Stimulated activated CD4-positive, alpha-beta T cell treated with anti-CD3 and anti-CD28 coated beads, Interleukin-4, amount 100 ng/mL, for 48 hours (primary cell): ENCODE results near the gene MLPH.

ENCODE experiments used
- DNase-seq, 2 donors: peaks; one replicate each; pipeline ENCODE4 v3.0.0-alpha.2; 2020; ENCODE audit warnings: low read depth in 2 of 2

Gene MLPH

DNA sequence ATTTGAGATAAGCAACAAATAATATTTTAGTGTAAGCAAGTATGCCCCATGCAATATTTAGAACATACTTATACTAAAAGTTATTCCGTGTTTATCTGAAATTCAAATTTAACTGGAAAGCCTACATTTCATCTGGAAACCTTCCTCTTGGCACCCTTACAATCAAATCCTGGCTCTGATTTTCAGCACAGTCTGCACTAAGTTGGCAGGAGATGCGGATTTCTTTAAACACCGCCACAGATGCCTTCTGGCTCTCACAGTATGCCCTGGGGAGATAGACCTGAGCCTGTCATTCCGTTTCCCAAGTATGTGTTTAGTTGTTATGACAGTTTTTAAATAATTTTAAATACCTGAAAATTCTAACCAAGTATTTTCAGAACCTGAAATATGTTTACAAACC, 7.3 kb upstream of the MLPH start:
- DNase-seq: no peak

DNA sequence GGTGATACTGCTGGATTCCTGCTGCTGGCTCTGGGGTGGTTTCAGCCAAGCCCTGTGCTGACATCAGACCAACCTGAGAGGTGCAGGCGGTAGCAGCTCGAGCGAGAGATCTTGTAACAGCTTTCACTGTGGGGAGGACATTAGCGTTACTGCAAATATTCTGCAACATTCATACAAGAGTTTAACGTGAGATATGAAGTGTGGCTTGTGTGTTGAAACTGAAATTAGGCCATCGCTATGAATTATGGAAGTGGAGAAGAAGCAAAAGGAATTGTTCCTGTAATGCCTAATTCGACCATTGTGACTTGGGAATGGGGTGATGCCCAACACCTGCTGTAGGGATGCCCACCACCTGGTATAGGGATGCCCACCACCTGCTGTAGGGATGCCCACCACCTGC, 6.5 kb upstream of the MLPH start:
- no peak for DNase-seq

DNA sequence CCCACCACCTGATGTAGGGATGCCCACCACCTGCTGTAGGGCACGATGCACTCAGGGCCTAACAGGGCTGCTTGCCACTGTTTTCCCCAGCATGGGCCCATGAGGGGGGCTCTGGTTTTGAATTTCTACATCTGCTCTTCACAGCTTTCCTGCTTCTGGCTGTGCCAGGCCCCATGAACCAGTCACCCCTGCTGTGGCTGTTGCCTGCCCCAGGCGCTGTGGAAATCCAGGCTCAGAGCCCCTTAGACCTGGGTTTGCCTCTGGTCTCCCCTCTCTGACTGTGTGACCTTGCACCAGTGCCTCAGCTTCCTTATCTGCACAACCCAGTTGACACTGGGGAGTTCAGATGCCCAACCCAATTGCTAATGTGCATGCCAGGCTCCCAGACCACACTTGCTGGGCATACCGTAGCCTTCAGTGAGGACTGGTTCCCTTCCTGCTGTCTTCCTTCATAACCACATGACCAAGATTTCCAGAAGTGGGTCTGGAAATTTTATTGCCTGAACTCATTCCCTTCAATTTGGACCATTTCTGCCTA, 6.0 kb upstream of the MLPH start:
- DNase-seq: no peak

DNA sequence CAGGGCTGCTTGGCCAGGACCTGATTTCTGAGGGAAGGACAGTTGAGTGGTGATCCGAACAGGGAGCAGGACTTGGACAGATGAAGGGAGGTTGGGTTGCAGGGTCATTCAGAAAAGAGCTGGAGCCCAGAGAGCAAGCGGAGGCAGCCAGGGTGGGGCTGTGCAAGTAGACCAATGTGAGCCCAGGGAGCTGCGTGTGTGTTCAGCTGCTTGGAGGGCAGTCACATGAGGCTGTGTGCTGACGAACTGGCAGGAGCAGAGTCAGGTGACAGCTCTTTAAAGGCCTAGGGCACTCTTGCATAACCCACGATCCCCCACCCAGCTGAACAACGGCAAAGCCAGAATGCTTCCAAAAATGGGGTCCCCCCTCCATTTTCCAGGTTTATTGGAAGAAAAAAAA, 4.6 kb upstream of the MLPH start:
- DNase-seq: no peak

DNA sequence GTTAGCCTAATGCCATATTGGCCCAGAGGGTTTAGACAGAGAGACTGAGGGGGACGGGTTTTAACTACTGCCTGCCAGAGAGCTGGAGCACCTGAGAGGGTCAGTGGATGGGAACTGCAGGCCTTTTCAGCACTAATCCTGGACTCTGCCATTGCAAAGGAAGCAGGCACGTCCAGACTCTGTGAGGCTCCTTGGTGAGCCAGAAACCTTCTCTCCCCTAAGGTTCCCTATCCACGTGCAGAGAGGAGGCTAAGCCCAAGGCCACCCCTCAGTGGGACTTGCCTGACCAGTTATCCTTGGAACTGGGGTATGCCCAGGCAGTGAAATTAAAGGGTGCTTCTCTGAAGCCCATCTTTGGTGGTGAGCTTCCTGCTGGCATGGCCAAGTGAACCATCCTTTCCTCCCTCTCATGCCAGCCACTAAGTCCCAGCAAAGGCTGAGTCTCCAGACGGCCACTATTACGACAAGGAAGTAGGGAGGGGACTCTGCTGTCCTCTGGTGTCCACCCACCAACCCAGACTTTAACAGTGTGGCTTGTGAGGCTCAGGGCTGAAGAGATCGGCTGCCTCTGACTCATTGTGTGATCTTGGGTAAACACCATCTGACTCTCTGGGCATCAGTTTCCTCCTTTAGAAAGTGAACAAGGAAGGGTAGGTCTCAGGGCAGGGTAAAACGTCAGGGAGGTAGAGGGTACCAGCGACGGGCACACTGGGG, 3.9 kb upstream of the MLPH start:
- DNase-seq: no peak

DNA sequence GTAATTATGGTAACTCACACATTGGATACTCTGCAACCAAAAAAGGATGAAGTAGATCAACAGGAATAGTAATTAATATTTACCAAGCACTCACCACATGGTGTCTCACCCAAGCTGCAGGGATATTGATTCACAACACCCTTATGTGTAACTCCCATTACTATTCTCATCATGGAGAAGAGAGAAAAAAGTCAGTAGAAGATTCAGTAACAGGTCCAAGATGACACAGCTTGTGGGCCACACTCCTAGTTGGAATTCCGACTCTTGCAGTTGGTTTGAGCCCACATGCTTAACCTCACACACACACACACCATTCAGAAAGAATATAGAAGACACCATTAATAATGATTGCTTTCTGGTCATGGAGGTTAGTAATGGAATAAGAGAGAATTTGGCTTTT, 1.7 kb upstream of the MLPH start:
- DNase-seq: no peak

DNA sequence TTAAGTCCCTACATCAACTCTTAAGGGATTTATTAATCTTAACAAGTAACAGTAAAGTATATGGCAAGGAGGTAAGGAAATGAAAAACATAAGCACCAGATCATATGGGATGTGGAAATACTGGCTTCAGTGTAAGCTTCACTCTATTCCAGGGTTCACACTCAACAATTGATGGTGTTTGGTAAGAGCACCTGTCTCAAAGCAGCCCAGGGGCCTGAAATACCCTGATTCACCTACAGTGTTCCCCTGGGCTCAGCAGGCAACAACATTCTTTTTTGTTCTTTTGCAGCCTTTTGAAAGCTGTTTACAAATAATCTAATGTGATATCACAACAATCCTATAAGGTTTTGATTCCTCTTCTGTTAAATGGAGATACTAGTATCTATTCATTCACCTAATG, 1.2 kb upstream of the MLPH start:
- DNase-seq: no peak

DNA sequence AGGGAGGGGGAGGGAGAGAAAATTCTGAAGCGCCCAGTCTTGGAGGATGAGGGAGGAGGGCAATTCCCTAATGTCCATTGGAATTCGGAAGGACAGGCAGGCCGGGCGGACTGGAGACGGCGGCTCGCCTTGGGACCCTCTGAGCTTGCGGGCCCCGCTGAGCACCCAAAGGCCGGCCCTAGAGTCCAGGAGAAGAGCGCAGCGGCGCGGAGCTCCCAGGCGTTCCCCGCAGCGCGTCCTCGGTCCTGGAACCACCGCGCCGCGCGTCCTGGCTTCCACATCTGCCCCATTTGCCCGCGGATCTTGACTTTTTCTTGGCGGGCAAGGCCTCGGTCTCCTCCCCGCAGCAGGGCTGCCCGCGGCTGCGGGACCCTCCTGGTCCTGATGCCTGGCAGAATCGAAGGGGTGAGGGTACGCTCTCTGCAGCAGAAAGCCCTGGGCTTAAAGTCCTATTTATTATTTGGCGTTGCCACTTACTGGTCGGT, 675 bp upstream of the MLPH start:
- no peak for DNase-seq

DNA sequence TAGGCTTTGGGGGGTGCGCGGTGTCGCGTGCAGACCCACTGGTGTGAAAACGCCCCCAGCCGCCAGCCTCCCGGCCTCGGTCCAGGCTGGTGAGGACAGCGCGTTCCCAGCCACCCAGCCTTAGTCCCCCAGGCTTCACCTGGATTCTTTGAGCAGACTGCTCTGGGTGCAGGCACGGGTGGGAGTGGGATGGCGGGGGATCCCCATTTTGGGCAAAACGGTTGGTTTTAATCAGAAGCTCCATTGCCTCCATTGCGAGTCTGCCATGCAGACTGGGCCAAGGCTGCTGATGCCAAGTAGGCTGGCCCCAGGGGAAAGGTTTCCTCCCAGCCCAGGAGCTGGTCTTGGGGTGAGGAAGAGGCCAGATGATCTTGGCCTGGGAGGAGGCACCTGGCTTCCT, 445 bp downstream of the MLPH start:
- DNase-seq: no peak

DNA sequence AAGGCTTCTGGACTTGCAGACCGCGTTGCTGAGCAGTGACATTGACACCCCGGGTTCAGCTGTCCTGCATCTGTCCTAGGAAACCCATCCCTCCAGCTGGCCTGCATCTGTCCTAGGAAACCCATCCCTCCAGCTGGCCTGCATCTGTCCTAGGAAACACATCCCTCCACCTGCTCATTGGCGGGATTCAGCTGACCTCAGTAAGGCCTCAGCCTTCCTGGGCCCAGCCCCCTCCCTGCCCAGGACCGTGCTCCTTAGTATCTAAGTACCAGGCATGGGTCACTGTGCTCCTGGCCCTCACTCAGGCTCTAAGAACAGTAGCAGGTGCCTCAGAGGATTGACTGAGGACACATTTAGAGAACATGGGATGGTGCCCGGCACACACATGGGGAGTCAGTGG, 1.2 kb downstream of the MLPH start:
- no peak for DNase-seq

DNA sequence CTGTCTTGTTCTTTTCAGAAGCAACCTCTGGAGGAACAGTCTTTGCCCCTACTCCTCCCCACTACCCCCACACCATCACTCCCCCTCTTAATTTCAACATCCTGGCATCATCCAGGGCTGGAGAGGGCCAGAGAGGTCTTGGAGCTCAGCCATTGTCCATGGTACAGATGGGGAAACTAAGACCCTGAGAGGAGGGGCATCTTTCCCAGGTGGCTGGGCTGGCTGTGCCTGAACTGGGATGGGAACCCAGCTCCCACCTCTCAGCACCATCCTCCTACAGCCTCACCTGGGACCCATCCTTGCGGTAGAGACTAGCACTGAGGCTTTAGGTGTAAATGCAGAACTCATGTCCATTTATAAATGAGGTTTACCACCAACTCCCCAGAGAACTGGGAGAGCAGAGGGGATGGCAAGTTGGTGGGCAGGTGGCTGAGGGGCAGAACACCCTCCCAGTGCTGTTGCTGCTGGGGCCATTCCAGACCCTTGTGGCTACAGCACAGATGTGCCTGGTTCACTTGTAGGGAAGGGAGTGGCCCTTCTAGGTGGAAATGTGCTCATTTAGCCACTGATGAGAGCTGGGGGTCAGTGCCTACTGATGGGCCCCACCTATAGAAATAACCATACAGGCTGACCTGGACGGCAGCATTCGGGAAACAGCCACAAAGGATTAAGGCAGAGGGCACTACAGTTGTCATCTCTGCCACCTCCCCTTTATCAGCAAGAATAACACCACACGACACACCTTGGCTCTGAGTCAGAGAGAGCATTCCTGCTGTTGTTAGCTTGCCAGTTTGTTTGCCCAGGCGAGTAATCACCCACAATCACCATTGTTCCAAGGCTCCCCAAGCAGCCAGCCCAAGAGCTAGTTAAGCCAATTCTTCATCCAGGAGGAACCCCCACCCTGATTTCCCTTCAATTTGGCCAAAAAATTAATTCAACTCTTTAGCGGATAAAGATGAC, 2.1 kb downstream of the MLPH start:
- DNase-seq: no peak

DNA sequence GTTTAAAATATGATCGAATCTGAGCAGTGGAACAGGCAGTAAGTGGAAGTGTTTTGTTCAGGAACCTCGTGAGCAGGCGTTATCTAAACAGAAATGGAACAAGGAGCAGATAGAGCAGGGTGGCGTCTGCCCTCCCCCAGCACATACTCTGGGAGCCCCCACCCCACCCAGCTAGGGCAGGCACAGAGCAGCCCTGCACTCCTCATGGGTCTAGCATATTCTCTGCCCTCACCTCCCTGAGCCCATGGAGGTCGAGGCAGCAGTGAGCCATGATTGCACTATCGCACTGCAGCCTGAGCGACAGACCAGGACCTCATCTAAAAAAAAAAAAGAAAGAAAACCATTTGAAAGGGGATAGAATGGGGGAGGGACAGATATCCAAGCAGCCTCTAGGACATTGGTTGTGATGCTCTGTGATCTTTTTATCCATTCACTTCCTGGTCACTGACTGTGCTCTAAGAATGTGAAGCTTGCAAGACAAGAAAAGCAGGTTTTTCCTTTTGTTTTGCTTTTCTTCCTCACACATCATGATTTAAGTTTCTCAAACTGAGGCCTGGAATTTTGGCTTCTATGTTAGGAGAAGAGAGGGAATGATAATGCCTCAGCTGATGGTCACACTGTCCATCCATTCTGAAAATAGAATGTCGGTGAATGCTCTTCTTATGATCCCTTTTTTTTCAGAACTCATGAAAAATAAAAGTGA, 3.1 kb downstream of the MLPH start:
- DNase-seq: no peak

DNA sequence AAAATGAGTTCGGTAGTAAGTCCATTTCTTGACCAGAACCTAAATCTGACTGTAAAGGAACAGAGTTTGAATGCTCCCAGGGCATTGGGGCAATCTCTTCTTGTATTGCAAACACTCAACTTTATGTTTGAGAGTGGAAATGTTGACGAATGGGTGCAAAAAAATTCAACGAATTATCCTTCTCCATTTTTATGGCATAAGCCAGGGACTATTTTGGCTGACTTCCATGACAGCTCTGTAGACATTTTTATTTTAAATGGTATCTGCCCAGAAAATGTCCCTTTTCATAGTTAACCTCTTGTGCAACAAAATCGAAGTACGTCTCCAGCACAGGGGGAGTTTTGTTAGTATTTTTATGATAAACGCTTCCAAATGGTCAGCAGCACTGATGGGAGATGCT, 3.7 kb downstream of the MLPH start:
- no peak for DNase-seq

DNA sequence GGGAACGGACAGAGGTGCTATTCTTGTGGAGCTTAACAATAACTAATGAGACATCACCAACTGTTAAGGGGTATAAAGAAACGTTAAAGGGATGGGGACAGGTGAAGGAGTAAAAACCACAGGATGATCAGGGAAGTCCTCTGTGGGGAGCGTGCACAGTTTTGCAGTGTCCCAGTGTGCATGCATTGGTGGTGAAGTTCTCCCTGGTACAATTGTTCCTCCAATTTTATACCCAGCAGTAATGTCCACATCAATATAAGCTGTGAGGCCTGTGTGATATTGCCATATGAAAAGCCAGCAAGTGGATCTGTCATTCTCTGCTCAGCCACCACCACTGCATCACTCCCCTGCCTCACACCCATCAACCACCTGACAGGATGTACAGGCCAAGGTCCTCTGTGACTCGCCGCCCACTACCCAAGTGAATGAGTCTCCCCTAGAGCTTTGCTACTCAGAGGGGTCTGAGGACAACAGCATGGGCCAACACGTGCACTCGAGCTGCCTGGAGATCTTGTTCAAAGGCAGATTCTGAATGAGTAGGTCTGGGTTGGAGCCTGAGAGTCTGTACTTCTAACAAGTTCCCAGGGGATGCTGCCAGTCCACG, 4.6 kb downstream of the MLPH start:
- DNase-seq: no peak

DNA sequence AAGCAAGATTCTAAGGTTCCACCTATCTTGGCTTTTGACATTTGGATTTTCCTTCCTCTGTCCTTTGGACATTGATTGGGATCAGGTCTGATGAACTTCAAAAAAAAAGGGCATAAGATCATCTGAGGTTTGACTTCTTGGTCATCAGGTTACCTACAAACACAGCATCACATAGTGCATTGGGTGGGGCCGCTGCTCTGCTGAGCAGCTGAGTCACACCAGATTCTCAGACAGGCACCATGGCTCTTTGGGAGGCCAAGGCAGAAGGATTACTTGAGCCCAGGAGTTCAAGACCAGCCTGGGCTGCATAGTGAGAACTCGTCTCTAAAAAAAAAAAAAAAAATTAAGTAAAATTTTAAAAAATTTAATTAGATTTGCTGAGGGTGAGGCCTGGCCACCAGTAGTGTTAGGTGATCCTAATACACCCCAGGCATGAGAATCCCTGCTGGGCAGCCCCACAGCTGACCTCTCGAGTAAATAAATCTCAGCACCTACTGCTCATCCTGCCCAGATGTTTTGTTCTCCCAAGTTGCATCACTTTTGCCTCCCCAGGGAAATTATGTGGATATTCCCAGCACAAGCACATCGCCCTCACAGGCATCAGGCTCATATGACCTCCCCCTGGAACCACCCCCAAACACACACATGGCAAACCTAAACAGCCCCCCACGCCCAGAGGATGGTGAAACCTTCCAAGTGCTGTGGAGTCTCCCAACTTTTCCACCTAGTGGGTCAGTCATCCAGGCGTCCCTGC, 5.3 kb downstream of the MLPH start:
- no peak for DNase-seq

DNA sequence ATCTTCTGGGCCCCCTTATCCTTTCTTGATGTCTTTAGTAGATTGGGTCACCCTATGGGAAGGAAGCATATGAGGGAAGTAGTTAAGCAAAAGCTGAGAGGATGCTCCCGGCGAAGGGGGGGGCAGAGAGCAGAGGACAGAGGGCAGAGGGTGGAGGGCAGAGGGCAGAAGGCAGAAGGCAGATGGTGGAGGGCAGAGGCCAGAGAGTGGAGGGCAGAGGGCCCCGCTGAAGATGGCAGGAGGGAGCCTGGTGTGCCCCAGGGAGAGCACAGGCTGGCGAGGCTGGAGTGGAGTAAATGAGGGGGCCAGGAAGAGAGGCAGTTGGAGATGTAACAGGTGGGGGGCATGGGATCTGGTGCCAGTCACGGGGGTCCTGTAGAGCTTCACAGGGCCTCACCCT, 7.0 kb downstream of the MLPH start:
- DNase-seq: no peak

DNA sequence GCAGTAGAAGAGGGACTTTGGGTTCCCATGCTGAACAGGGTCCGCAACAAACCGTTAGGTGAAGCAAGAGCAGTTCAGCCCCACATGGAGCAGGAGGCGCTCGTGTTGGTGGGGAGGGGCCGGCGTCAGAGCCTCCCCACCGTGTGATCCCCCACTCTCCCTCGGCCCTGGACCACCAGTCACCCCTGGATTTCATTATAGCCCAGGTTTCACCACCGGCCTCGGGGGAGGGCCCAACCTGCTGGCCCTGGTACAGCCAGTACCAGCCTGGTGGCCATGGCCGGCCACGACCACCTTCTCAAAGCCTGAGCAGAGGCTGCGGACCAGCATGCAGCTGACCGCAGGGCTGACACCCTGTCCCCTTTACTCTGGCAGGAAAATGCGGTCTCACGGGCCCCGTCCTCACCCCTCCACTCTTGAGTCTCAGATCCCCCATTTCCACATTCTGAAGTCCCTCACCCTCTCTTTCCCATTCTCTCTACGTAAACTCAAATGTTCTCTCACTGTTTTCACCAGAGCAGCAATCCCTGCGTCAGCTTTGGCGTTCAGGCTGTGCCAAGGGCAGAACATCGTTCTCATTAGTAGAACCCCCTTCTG, 8.6 kb downstream of the MLPH start:
- no peak for DNase-seq

DNA sequence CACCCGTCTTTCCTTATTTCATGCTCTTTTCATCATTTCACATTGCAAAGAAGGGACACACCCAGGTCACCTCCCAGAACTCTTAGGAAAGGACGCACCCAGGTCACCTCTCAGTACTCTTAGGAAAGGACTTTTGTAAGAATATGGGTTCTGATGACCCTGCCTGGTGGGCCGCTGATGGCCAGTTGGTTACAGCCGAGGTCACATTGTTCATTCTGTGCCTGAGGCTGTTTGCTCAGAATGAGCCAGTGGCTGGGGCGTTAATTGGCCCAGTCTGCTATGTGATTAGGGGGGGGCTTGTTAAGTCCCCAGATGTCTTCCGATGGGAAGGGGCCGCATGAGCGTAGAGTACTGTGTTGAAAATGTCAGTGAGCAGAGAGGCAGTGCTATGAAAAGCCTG, 9.4 kb downstream of the MLPH start:
- DNase-seq: no peak

DNA sequence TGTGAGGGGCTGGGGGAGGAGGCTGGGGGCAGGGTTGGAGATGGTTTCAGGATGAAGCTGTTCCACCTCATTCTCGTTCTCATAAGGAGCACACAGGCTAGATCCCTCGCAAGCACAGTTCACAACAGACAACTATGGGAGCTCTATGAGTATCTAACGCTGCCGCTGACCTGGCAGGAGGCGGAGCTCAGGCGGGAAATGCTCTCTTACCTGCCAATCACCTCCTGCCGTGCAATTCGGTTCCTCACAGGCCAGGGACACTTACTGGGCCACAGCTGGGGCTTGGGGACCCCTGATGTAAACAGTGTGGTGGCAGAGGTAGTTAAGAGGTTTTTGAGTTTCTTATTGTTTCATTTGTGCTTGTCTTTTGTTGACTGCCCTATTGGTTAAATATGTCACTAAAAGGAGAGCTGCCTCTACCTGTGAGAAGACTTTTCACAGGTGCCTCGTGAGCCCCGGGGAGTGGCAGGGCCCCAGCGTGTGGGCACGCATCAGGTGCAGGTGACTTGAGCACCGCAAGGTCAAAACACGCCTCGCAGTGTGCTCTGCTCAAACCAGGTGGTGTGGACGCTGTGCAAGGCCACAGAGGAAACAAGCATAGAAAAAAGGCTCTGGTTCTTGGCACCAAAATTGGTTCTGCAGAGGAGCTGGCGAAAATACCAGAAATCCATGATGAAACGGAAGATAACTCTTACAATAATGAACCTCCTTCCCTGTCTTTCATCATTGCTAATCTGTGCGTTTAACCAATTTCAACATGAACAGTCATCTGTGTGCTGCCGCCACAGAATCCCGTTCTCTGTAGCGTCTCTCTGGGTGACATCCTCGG, 10.2 kb downstream of the MLPH start:
- DNase-seq: no peak

DNA sequence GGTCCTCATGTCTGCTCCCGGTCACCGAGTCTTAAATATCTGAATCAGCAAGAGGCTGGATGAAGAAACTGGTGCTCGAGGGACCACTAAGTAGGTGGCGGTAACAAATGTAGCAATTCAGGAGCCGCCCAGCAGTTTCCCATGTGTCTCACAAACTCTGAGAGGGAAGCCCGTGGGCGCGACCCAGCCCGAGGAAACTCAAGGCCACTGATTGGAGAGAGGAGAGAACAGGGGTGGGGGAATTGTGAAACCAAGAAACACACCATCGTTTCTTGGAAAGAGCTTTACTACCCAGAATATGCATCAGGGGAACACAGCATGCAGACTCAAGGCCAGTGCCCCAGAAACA, 10.8 kb downstream of the MLPH start:
- DNase-seq: no peak
